CD4-positive, alpha-beta T cell treated with Interleukin-15 for 1 hour (primary cell): ENCODE results near the gene ZNF225.
"Not testable (repeated sequence)": the region's sequence is repeated elsewhere in the genome, so short reads cannot be mapped to it uniquely, and the experiment has no call there.

Experiments used
- DNase-seq: peaks from one replicate; pipeline ENCODE4 v3.0.0-alpha.2; 2020

The ZNF225 gene

GRCh38 chr19:44164327-44164672, 51.1 kb downstream of the ZNF225 start:
- no peak for DNase-seq

- DNase-seq = peak; percentile 90
Observed at GRCh38 chr19:44164673-44165512, 51.7 kb downstream of the ZNF225 start, which contains the start of gene ZNF226. Gene ZNF226, plus strand, starts transcription at chr19:44165100. Its CDS starts 4,981 bp downstream, at chr19:44170081.

GRCh38 chr19:44170660-44171059, 57.5 kb downstream of the ZNF225 start:
- DNase-seq = not testable (repeated sequence)

GRCh38 chr19:44176590-44176989, 63.4 kb downstream of the ZNF225 start:
- DNase-seq = no peak

- DNase-seq = no peak
Observed at GRCh38 chr19:44180968-44181367, 67.8 kb downstream of the ZNF225 start.

GRCh38 chr19:44182145-44182544, 68.9 kb downstream of the ZNF225 start:
- no peak for DNase-seq
